HepG2 (cell line): Measurements from ENCODE around the gene NDUFB5. TPM values are rescaled to one million over a fixed set of nuclear protein-coding genes. Genes with fewer than 3 reads are reported as not detected.

Experiments used
- CEBPB ChIP-seq: IDR thresholded peaks from 2 replicates; pipeline ENCODE4 v1.6.1; 2011; ENCODE audit warnings: low read depth, low read length, improper control_type of control experiment, borderline replicate concordance
- CREM ChIP-seq, 2 experiments: sonication (generic) in 1 of 2; formaldehyde crosslinking in 1 of 2; IDR thresholded peaks; 2 replicates each; pipeline versions ENCODE4 v1.4.0 to v1.6.1; 2016 to 2020; ENCODE audit warnings: antibody characterized with exemption in 1 of 2, mild to moderate bottlenecking in 1 of 2, missing genetic modification reagents in 1 of 2
- ETS1 ChIP-seq: sonication (generic); formaldehyde crosslinking; IDR thresholded peaks from 2 replicates; pipeline ENCODE4 v1.4.0; 2020; ENCODE audit warnings: missing genetic modification reagents
- KDM3A ChIP-seq: IDR thresholded peaks from 2 replicates; pipeline ENCODE4 v1.6.1; 2018; ENCODE audit warnings: low read depth, missing compliant biosample characterization
- MEF2D ChIP-seq: sonication (generic); formaldehyde crosslinking; IDR thresholded peaks from 2 replicates; pipeline ENCODE4 v1.5.1; 2020; ENCODE audit warnings: mild to moderate bottlenecking, missing genetic modification reagents
- ZNF512B ChIP-seq: sonication (generic); formaldehyde crosslinking; IDR thresholded peaks from 2 replicates; pipeline ENCODE4 v1.5.1; 2020; ENCODE audit warnings: missing genetic modification reagents, mild to moderate bottlenecking, borderline replicate concordance
- ZNF546 ChIP-seq: sonication (generic); formaldehyde crosslinking; conservative IDR thresholded peaks from 2 replicates; pipeline ENCODE4 v1.8.1; 2023; ENCODE audit warnings: mild to moderate bottlenecking, missing genetic modification reagents
- ZNF605 ChIP-seq: sonication (generic); formaldehyde crosslinking; IDR thresholded peaks from 2 replicates; pipeline ENCODE4 v1.8.0; 2022; ENCODE audit warnings: mild to moderate bottlenecking, missing genetic modification reagents
- ZNF737 ChIP-seq: sonication (generic); formaldehyde crosslinking; IDR thresholded peaks from 2 replicates; pipeline ENCODE4 v1.5.0; 2020; ENCODE audit warnings: missing genetic modification reagents, mild to moderate bottlenecking, borderline replicate concordance
- ZSCAN29 ChIP-seq: sonication (generic); formaldehyde crosslinking; conservative IDR thresholded peaks from 2 replicates; pipeline ENCODE4 v1.4.0; 2020; ENCODE audit warnings: mild to moderate bottlenecking, missing genetic modification reagents
- polyA plus RNA-seq, 8 experiments: library from polyadenylated mRNA; depleted of rRNA in 3 of 8; stranded (reverse) in 7 of 8; unstranded in 1 of 8; fragments of >200 nt; fragmentation: Illumina TruSeq in 4 of 8; extraction: Trizol in 4 of 8; gene quantifications; 2 replicates each; pipeline versions ENCODE4 v1.2.1 to v1.2.3, GENCODE V29; 2011 to 2016; ENCODE audit warnings: low read depth in 4 of 8, missing spikeins in 1 of 8, mixed read lengths in 1 of 8; ENCODE audit not compliant: insufficient read depth in 1 of 8
- total RNA-seq, 5 experiments: library from RNA; depleted of rRNA; stranded (reverse); fragments of >200 nt; fragmentation: Illumina TruSeq; extraction: Trizol; gene quantifications; 2 replicates each; pipeline ENCODE4 v1.2.3, GENCODE V29; 2016; ENCODE audit warnings: low read depth in 1 of 5
- TF ChIP-seq, protein P1 (sequence below): sonication (generic); formaldehyde crosslinking; conservative IDR thresholded peaks from 2 replicates; pipeline ENCODE4 v1.8.0; 2022; ENCODE audit warnings: missing genetic modification reagents
- TF ChIP-seq, protein P2 (sequence below): sonication (generic); formaldehyde crosslinking; conservative IDR thresholded peaks from 2 replicates; pipeline ENCODE4 v1.4.0; 2020; ENCODE audit warnings: missing genetic modification reagents
- TF ChIP-seq, protein P3 (sequence below), 2 experiments: fragments of 450-650 bp in 1 of 2; sonication (generic) in 1 of 2; formaldehyde crosslinking; IDR thresholded peaks; 2 replicates each; pipeline versions ENCODE4 v1.5.0 to v1.8.0; 2020 to 2022; ENCODE audit warnings: mild to moderate bottlenecking in 1 of 2, missing genetic modification reagents in 1 of 2
- TF ChIP-seq, protein P4 (sequence below): sonication (generic); formaldehyde crosslinking; IDR thresholded peaks from 2 replicates; pipeline ENCODE4 v1.5.0; 2020; ENCODE audit warnings: missing genetic modification reagents

NDUFB5 gene
- total and polyA plus RNA-seq, 2 of the 13 experiments (the other 11 are each of a cell fraction or from before 2014, with no cell fraction given): 43.3 to 120 TPM

DNA sequence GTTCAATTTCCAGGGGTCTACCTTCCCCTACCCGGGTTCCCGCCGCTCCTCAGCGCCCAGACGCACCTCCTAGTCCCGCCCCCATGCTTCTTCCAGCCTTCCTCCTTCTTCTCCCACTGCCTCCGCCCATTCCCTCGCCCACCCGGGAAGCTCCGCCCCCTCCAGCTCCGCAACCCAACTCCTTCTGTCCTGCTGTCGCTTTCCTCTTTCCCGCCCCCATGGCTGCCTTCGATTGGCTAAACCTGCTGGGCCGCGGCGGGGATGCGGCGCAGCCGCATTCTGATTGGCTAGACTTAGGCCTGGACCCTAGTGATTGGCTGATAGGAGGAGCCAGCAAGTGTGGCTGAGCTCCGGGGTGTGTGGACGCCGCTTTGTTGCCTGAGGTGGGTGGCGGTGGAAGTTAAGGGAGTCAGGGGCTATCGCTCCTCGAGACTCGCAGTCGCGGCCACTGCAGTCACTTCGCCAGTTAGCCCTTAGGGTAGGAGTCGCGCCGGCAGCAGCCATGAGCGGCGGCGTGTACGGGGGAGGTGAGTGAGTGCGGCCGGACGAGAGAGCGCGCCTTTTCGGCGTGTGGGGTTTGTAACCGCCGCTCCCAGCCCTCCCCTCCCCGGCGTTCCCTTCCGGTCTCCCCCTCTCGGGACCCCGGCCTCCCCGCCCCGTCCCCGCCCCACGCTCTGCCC lies 41.9 kb upstream of the NDUFB5 start, which contains the start of gene ACTL6A (continued):
- TF ChIP-seq ETS1 (CRISPR knock-in tag) (no peak), KDM3A (CRISPR knock-in tag) (peak; percentile 44; the same call in 1 of the 2 replicates), CREM (IDR thresholded peaks at IDR 0.05) (peak; percentile 89), CREM (CRISPR knock-in tag; IDR thresholded peaks at IDR 0.05) (no peak), ZNF605 (peak; percentile 80), ZSCAN29 (CRISPR knock-in tag) (no peak), MEF2D (peak; percentile 56; the same call in 1 of the 2 replicates), ZNF737 (CRISPR knock-in tag) (no peak), CEBPB (no peak), ZNF512B (CRISPR knock-in tag) (no peak), ZNF546 (no peak)
- TF ChIP-seq, protein P1, sequence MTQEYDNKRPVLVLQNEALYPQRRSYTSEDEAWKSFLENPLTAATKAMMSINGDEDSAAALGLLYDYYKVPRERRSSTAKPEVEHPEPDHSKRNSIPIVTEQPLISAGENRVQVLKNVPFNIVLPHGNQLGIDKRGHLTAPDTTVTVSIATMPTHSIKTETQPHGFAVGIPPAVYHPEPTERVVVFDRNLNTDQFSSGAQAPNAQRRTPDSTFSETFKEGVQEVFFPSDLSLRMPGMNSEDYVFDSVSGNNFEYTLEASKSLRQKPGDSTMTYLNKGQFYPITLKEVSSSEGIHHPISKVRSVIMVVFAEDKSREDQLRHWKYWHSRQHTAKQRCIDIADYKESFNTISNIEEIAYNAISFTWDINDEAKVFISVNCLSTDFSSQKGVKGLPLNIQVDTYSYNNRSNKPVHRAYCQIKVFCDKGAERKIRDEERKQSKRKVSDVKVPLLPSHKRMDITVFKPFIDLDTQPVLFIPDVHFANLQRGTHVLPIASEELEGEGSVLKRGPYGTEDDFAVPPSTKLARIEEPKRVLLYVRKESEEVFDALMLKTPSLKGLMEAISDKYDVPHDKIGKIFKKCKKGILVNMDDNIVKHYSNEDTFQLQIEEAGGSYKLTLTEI (CRISPR knock-in tag): no peak
- TF ChIP-seq, protein P2, sequence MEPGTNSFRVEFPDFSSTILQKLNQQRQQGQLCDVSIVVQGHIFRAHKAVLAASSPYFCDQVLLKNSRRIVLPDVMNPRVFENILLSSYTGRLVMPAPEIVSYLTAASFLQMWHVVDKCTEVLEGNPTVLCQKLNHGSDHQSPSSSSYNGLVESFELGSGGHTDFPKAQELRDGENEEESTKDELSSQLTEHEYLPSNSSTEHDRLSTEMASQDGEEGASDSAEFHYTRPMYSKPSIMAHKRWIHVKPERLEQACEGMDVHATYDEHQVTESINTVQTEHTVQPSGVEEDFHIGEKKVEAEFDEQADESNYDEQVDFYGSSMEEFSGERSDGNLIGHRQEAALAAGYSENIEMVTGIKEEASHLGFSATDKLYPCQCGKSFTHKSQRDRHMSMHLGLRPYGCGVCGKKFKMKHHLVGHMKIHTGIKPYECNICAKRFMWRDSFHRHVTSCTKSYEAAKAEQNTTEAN (CRISPR knock-in tag): no peak
- TF ChIP-seq, protein P3, sequence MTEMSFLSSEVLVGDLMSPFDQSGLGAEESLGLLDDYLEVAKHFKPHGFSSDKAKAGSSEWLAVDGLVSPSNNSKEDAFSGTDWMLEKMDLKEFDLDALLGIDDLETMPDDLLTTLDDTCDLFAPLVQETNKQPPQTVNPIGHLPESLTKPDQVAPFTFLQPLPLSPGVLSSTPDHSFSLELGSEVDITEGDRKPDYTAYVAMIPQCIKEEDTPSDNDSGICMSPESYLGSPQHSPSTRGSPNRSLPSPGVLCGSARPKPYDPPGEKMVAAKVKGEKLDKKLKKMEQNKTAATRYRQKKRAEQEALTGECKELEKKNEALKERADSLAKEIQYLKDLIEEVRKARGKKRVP (CRISPR knock-in tag; IDR thresholded peaks at IDR 0.05): 0 out of 4 replicates have a peak, but pooled peaks of 1 of the 2 experiments have one; percentile 35
- TF ChIP-seq, protein P4, sequence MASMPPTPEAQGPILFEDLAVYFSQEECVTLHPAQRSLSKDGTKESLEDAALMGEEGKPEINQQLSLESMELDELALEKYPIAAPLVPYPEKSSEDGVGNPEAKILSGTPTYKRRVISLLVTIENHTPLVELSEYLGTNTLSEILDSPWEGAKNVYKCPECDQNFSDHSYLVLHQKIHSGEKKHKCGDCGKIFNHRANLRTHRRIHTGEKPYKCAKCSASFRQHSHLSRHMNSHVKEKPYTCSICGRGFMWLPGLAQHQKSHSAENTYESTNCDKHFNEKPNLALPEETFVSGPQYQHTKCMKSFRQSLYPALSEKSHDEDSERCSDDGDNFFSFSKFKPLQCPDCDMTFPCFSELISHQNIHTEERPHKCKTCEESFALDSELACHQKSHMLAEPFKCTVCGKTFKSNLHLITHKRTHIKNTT: no peak
